HG03558 (cell line): ENCODE data around the gene PTPN20.

Source experiments
- ATAC-seq: cut with Tn5 transposase; IDR thresholded peaks from one replicate; pipeline ENCODE4 v1.9.1; 2021; ENCODE audit warnings: moderate number of reproducible peaks; ENCODE audit not compliant: unreplicated experiment; ENCODE audit errors: extremely low read depth

PTPN20 gene

DNA sequence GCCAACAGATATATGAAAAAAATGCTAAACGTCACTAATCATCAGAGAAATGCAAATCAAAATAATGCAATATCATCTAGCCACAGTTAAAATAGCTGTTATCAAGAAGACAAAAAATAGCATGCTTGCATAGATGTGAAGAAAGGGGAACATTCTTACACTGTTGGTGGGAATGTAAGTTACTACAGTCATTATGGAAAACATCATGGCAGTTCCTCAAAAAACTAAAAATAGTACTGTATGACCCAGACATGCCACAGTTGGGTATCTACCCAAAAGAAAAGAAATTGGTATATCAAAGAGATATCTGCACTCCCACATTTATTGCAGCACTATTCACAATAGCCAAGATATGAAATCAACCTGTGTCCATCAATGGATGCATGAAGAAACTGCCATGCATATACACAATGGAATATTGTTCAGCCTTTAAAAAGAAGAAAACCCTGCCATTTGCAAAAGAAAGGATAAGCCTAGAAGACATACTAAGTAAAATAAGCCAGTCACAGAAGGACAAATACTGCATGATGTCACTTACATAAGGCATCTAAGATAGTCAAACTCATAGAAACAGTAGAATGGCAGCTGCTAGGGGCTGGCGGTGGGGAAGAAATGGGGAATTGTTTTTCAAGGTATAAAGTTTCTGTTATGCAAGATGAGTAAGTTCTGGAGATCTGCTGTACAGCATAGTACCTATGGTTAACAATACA lies 107.0 kb downstream of the PTPN20 start:
- no peak for ATAC-seq

DNA sequence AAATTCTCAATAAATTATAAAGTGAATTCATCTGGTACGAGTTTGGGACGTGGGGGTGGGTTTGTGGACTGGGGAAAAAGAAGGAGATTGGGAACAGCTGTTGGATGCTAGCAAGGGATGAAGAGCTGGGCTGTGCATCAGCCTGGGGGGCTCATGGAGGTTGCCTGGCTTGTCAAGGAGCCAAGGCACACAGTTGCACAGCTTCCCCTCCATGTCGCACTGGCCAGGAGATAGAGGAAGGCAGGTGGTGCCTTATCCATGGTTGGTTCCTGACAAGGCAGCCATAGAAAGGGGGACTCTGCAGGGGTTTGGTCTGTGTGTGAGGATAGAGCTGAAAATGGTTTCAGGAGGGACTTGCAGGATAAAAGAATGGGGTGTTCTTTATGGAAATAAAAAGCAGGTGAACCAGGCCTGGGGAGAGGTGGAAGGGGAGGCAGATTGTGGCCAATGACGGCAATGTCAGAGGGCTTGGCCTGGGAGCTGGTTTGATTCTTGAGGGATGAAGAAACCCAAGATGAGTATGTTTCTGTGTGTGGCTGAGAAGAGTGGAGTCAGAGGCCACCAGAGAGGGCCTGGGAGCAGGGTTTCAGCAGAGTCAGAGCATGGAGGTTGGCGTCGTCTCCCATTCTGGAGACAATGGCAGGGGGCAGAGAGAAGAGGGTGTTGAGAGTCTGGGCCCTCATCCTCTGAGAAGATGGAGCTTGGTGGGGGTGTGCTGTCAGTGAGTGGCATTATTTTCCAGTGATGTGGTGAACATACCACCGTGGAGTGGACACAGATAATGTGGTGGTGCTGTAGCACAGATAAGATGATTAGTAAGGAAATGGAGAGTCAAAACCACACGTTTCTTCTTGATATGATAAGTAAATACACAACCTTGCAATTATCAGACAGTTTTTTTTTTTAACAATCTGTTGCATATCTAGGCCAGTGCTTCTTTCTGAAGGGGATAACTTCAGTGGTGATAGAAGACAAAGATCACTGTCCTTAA lies 108.2 kb downstream of the PTPN20 start:
- no peak for ATAC-seq

DNA sequence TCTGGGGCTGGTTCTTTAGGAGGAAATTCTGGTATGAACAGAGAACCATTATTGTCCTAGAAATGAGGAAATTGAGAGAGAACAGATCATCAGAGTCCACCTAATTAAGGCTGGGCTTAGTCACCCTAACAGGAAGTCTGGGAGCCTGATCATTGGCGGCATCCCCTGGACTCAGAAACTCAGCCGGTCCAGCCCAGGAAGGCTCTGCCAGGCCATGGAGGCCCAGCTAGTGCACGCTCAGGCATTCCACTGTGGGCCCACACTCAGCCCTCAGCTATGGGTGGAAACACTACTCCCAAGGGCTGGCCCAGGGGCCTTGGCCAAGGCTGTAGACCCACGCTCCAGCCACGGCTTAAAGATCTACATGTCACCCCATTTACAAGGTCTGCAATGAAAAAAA lies 109.2 kb downstream of the PTPN20 start:
- ATAC-seq = no peak

DNA sequence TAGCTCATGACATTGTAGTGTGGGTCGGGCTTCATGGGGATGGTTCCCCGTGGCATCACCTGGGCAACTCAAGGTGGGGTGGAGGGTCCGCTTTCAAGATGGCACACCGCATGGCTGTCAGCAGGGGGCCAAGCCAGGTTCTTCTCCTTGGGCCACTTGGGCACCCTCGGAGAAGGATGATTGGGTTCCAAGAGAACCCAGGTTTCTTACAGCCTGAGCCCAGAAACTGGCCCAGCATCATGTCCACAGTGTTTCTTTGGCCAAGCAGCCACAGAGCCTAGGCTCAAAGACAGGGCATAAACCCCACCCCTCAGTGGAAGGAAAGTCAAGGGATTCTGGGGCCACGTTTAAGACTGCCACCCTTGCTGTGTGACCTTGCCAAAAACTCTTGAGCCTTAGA lies 110.6 kb downstream of the PTPN20 start:
- no peak for ATAC-seq

DNA sequence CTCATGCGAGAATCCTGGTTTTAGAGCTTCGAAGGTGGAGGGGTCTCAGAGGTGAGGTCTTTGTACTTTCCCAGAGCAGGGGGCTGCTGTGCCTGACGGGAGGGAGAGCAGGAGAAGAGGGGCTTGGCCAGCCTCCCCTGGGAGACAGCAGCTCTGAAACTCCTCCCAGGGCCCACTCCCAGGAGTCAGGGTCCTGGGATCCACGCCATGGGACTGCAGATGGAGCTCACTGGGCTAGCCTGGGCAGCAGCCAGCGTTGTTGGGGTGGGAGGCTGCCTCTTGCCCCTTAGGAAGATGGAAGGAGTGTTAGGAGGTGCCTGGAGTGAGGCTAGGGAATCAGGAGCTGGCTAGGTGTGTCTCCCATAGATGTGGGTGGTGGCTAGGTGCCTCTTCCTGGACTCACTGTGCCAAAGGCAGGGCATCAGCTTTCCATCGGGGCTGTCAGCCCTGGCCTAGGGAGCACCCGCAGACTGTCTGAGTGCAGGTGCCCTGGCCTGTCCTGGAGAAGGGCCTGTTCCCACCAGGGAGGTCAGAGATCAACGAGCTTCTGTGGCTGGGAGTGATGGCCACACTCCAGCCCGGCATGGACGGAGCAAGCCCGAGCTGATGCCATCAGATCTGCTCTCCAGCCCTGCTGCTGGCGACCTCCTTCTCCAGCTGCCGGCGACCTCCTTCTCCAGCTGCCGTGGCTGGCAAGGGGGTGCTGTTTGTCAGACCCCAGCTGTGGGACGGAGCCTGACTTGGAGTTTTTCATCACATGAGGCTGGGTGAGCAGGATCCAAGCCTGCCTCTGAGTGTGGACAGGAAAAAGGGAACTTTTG lies 111.3 kb downstream of the PTPN20 start:
- no peak for ATAC-seq

DNA sequence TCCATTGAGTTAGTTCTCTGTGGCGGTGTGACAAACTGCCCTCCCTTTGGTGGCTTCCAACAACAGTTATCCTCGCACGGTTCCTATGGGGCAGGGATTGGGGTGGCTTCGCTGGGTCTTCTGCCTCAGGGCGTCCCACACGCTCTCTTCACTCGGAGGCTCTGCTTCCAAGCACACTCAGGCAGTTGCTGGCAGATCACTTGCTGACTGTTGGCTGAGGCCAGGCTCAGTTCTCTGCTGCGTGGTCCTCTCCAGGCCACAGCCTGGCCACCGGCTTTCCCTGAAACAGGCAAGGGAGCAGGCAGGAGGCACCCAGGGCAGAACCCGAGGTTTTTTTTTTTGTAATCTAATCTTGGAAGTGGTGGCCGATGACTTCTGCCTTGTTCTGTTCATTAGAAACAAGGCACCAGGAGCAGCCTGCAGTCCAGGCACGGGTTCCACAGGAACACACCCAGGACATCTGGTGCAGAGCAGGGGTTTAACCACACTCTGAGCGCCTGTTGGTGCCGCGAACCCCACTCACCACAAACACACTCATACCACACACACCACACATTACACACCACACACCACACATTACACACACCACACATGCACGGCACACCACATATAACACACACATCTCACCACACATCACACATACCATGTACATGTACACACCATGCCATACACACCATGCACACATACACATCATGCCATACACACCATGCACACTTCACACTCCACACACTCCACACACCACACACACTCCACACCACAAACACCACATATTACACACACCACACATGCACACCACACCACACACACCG lies 112.2 kb downstream of the PTPN20 start:
- ATAC-seq = no peak

DNA sequence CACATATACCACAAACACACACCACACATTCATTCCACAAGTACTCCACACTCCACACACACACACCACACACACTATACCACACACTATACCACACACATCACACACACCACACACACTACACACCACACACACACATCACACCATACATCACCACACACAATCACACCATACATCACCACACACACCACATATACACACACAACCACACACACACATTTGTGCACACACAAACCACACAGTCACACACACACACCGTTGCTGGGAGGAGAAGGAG lies 112.8 kb downstream of the PTPN20 start:
- ATAC-seq = no peak

DNA sequence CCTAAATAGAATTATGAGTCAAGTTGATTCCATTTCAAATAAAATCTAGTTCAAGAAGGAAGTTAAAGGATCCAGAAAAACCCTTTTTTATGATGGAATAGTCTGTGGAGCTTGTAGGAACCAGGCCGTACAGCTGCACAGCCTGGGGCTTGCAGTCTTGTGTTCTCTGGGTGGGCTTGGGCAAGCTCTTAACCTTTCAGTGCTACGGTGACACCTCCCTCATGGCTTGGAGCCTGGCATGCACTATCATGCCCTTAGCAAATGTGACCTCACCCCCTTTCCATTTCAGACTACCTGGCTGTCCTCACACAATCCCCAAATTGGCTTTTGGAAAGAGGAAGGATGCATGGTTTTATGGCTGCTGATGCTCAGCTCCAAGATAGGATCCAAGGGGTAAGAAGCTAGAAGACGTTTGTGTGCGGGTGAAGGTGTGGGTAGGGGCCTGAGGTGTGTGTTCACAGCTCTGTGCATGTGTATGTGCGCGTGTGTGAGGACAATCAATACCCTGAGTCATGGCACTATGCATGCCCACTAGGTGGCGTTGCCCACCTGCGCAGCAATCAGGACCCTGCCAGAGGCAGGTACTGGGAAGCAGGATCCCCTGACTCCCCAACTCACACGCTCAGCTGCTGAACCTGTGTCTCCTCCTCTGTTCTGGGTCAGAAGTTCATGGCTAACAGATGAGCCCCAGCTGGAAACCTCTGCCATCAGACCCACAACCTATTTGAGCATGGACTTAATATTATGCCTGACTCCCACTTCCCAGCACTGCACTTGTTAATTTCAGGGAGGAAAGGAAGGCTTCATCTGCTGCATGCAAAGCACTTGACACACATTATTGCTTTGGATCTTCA lies 113.4 kb downstream of the PTPN20 start:
- ATAC-seq = no peak

DNA sequence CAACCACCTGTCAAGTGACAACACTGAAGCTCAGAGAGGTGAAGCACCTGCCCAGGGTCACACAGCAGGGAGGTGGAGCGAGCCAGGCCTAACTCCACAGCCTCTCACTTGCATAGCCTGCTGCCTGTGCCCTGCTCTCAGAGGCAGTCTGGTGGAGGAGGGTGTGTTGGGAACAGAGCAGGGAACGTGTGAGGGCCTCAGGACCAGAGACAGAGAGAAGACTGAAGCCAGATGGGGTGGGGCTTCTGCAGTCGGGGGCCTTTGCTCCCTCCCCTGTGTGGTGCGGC lies 114.0 kb downstream of the PTPN20 start:
- ATAC-seq = no peak

DNA sequence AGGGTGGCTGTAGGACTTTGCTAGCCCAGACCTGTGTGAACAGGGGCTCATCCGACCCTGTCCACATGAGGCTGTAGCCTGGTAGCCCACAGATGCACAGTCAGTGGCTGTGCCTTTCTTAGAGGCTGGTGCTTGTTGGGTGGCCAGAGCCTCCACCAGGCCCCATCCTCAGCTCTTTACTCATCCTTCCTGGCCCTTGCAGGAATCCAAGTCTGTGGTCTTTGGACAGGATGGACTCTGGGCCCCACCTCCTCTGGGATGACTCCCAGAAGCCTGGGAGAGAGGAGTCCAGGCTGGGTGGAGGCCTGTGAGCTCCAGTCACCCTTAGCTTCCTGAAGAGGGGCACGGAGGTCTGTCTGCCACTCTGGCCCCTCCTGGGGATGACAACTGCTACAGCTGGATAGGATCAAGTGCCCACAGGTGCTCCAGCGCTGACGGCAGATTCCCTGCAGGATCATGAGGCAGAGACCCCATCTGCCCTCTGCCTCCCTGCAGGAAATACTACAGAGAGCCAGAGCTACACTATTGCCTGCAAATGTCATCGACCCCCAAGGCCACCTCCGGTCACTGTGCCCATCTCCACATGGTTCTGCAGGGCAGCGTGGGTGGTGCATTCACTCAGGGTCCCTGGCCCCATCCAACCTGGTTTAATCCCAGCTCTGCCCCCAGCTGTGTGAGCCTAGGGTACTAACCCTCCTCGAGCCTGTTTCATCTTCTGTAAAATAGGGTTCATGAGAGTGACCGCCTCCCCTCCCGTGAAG lies 114.5 kb downstream of the PTPN20 start:
- ATAC-seq = no peak

DNA sequence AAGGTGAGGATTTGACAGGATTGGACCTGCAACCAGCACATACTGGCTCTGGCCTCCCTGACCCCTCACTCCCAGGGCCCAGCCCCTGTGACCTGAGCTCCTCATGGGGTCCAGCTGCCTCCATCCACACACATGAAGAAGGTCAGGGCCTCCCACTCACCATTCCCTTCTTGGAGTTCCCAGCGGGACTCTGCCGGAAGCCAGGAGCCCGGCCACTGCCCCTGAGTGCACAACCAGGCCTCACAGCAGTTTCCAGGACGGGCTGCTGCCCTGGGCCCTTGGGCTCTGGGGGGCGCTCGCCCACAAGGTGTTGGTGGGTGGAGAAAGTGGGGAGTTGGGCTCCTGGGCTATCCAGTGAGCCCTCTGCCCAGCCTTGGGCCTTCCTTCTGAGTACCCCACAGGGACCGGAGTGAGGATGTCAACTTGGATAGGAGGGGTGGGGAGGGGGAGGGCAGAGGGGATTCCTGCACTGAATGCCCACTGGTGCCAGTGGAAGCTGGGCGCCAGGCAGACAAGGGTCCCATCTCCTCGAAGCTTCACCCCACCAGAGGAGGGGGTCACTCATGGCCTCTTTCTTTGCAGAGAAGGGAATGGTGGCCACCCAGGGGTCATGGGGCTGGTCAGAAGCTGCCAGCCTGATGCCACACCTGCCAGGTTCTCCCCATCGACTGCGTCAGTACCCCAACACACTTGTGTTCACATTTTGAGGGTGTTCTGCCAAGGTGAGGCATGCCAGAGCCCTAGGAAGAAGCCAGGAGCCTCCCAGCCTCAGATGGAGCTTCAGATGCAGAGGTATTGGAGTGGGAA lies 115.3 kb downstream of the PTPN20 start:
- ATAC-seq = no peak

DNA sequence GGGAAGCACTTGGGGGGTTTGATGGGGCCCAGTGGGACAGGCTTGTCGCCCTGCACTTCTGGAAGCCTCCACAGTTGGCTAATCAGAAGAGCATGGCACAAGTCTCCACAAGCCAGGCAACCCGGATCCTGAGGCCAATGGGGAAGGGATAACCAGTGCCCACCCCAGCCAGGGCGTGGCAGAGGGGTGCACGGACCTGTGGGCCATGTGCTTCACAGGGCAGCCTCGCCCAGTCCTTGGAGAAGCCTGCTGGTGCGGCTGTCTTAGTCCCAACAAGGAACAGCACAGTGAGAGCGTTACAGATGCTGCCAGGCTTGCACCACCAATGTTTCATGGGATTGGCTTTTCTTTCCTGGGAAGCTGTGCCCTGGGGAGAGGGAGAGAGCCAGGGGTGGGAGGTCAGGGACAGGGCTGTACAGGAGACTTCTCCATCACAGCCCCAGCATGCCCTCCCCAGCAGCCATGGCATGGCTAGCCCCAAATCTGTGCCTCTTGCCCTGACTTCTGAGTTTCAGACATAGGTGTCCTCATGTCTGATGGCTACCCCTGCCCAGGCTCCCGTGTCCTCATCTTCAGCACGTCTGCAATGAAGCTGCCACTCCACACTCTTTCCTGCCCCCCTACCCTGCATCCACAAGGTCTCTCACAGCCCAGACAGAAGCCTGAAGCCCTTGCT lies 116.0 kb downstream of the PTPN20 start:
- ATAC-seq = no peak

DNA sequence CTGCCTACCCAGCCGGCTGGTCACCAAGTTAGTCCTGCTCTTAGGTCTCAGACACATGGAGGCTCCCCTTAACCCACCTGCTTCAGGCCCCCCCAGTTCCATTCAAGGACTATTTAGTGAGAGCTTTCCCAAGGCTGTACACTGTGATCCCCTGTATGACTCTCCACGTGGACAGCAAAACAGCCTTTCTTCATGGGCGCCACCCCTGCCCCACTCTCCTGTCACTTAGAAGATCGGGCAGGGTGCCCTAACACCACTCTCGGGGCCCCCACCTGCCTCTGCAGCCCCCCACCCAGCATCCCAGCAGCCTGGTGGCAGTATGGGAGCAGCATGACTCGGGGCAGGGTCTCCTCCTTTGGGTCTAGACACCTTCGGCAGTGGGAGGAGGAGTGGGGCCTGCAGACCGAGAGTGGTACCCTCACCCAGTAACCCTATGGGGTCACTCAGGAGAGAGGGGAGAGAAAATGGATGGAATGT lies 116.6 kb downstream of the PTPN20 start:
- ATAC-seq = no peak

DNA sequence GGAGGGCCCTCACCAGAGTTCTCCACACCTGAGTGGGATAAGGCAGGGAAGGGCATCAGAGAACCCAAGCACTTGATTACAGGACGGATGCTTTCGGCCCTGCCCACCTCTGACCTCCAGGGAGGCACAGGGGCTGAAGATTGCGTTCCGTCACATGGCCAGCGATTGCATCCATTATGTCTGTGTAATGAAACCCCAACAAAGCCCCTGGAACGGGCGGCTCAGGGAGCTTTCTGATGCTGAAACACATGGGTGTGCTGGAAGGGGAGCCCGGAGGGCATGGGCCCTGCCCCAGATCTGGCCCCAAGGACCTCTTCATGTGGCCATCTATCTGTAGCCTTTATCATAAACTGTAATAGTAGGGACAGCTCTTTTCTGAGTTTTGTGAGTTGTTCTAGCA lies 117.2 kb downstream of the PTPN20 start:
- no peak for ATAC-seq

DNA sequence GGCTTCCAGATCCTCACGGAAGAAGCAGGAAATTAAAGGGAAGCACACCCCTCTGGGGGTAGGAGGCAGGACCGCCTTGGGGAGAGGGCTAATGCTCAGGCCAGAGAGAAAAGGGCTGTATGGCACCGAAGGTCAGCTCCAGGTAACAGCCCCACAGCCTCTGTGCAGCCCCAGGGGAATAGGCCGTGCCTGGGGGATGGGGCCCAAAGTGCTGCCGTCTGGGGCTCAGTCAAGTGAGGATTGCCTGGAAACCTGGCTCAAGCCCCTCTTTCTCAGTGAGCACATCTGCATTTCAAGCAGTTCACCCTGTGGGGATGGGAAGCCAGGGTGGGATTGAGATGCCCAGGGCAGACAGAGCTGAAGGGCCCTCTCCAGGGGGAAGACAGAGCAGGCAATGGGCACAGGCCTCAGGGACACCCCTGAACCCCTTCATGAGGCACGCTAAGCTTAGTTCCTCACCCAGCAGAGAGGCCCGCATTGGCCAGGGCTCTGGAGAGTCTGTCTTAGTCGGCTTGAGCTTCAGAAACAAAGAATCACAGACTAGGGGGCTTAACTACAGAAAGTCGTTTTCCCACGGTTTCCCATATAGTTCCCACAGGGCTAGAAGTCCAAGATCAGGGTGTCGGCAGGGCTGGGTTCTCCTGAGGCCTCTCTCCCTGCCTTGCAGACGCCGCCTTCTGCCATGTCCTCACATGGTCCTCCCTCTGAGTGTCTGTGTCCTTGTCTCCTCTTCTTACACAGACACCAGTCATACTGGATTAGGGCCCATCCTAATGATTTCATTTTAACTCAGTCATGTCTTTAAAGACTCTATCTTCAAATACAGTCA lies 118.2 kb downstream of the PTPN20 start:
- ATAC-seq = no peak

DNA sequence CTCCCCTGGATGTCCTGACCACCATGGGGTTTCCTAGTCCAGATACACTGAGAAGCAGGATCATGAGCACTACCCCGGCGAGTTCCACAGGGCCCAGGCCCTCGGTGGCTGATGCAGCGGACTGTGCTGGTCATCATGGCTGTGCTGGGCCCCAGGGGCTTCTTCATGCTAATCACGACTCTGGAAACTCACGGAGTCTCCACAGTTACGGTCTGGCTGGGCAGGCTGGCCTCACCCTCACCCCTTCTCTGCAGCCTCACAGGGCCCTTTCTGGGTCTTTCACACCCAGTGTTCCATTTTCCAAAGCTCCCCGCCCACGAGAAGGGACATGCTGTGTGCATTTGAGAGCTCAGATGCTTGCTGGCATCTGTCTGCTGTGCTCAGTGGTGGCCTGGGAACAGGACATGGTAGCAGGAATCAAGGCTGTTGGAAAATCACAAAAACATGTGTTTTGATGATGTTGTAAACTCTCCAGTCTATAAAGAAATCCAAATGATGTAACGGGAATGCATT lies 119.0 kb downstream of the PTPN20 start:
- ATAC-seq = no peak
